HCT116 (cell line): ENCODE measurements around the gene PDE4D. TPM values are rescaled to one million over a fixed set of nuclear protein-coding genes. Genes with fewer than 3 reads are reported as not detected.

Experiments used
- ATAC-seq: fragments of 200-7000 bp; cut with Tn5 transposase; 2 replicates; pipeline ENCODE4 v1.9.1; 2020; ENCODE audit warnings: mild to moderate bottlenecking, moderate library complexity
- BruUV-seq: library from RNA; stranded (reverse); fragments of 400-500 nt; replicated peaks from 2 replicates; lab custom pipeline; 2021; lab: Mats Ljungman, UMichigan
- CTCF ChIA-PET: fragments of 300-600 bp; sonication (Branson Sonifier 250); formaldehyde crosslinking; loops from one replicate; lab custom pipeline; 2021; ENCODE audit warnings: antibody characterized with exemption; lab: Charles Lee
- POLR2A ChIA-PET: fragments of 300-600, 350-600 bp; sonication (Branson Sonifier 250); formaldehyde crosslinking; loops from one replicate; lab custom pipeline; 2021; ENCODE audit warnings: antibody characterized with exemption; lab: Charles Lee
- RAD21 ChIA-PET, 2 experiments: fragments of 300-600 bp; sonication (Branson Sonifier 250); formaldehyde crosslinking; loops; one replicate each; lab custom pipeline; 2023; ENCODE audit warnings: low total read pairs in 2 of 2; ENCODE audit not compliant: uncharacterized antibody in 2 of 2, unreplicated experiment in 2 of 2, low non-redundant PET in 1 of 2; lab: Charles Lee
- DNase-seq: peaks from one replicate; pipeline ENCODE4 v3.0.0-alpha.2; 2010; ENCODE audit warnings: low read depth, low spot score
- H2AFZ ChIP-seq: fragments of 200-600 bp; shearing (Covaris generic), sonication (generic); 2 replicates; pipeline ENCODE4 v1.6.1; 2017; ENCODE audit warnings: low read depth, mixed run types, mixed read lengths, antibody characterized with exemption, low read length; ENCODE audit not compliant: poor library complexity, severe bottlenecking
- H3K27ac ChIP-seq: 2 replicates; pipeline ENCODE4 v1.5.1; 2012; ENCODE audit warnings: low read depth, low read length
- H3K27me3 ChIP-seq: fragments of 200-600 bp; sonication (generic); 2 replicates; pipeline ENCODE4 v1.6.1; 2016; ENCODE audit warnings: mixed run types, low read length, mixed read lengths; ENCODE audit not compliant: insufficient read depth
- H3K36me3 ChIP-seq, 2 experiments: fragments of 200-500 bp in 1 of 2; fragments of 200-600 bp in 1 of 2; sonication (Bioruptor generic) in 1 of 2; sonication (generic) in 1 of 2; 2 replicates each; pipeline versions ENCODE4 v1.5.1 to v1.6.1; 2014 to 2016; ENCODE audit warnings: low read length in 2 of 2, inconsistent platforms in 1 of 2, mixed read lengths in 1 of 2, mixed run types in 1 of 2; ENCODE audit not compliant: insufficient read depth in 2 of 2, control insufficient read depth in 1 of 2
- H3K4me1 ChIP-seq, 2 experiments: fragments of 200-600 bp in 1 of 2; sonication (generic) in 1 of 2; 2 replicates each; pipeline versions ENCODE4 v1.5.1 to v1.6.1; 2012 to 2017; ENCODE audit warnings: low read length in 2 of 2, inconsistent platforms in 1 of 2, mild to moderate bottlenecking in 1 of 2, mixed read lengths in 1 of 2, mixed run types in 1 of 2, moderate library complexity in 1 of 2; ENCODE audit not compliant: insufficient read depth in 2 of 2, control insufficient read depth in 1 of 2
- H3K4me2 ChIP-seq: fragments of 200-600 bp; sonication (generic); 2 replicates; pipeline ENCODE4 v1.6.1; 2017; ENCODE audit warnings: mixed run types, low read length, mixed read lengths
- H3K4me3 ChIP-seq, 2 experiments: fragments of 200-600 bp in 1 of 2; sonication (generic) in 1 of 2; replicated peaks in 1 of 2; 2 replicates each; pipeline ENCODE4 v1.5.1; 2011 to 2016; ENCODE audit warnings: low read length in 2 of 2, control low read depth in 1 of 2, low read depth in 1 of 2, mild to moderate bottlenecking in 1 of 2, mixed read lengths in 1 of 2, mixed run types in 1 of 2
- H3K79me2 ChIP-seq: fragments of 200-600 bp; sonication (generic); 2 replicates; pipeline ENCODE4 v1.6.1; 2017; ENCODE audit warnings: mild to moderate bottlenecking, mixed run types, low read length, moderate library complexity, mixed read lengths; ENCODE audit not compliant: insufficient read depth
- H3K9ac ChIP-seq: fragments of 200-600 bp; sonication (generic); 2 replicates; pipeline ENCODE4 v1.6.1; 2016; ENCODE audit warnings: low read length, mixed read lengths
- H3K9me2 ChIP-seq: fragments of 200-600 bp; sonication (generic), shearing (Covaris generic); 2 replicates; pipeline ENCODE4 v1.6.1; 2017; ENCODE audit warnings: mixed run types, mild to moderate bottlenecking, moderate library complexity; ENCODE audit not compliant: insufficient read depth
- H3K9me3 ChIP-seq, 2 experiments: fragments of 200-500 bp in 1 of 2; fragments of 200-600 bp in 1 of 2; sonication (Bioruptor generic) in 1 of 2; sonication (generic) in 1 of 2; 2 replicates each; pipeline ENCODE4 v1.6.1; 2014 to 2017; ENCODE audit warnings: low read length in 2 of 2, mixed read lengths in 2 of 2, inconsistent platforms in 1 of 2, low read depth in 1 of 2, mild to moderate bottlenecking in 1 of 2, mixed run types in 1 of 2, moderate library complexity in 1 of 2; ENCODE audit not compliant: control insufficient read depth in 1 of 2, insufficient read depth in 1 of 2
- H4K20me1 ChIP-seq: fragments of 200-600 bp; sonication (generic), shearing (Covaris generic); 2 replicates; pipeline ENCODE4 v1.6.1; 2017; ENCODE audit warnings: mixed run types, mild to moderate bottlenecking, moderate library complexity; ENCODE audit not compliant: insufficient read depth
- CEBPB ChIP-seq: IDR thresholded peaks from 2 replicates; pipeline ENCODE4 v1.6.1; 2012; ENCODE audit warnings: low read depth
- EGR1 ChIP-seq: IDR thresholded peaks from 2 replicates; pipeline ENCODE4 v1.6.1; 2012; ENCODE audit warnings: low read depth
- EZH2phosphoT487 ChIP-seq: fragments of 200-600 bp; IDR thresholded peaks from 2 replicates; pipeline ENCODE4 v1.6.1; 2018; ENCODE audit warnings: antibody characterized with exemption, borderline replicate concordance
- JUND ChIP-seq: IDR thresholded peaks from 2 replicates; pipeline ENCODE4 v1.6.1; 2012
- RAD21 ChIP-seq: IDR thresholded peaks from 2 replicates; pipeline ENCODE4 v1.6.1; 2012; ENCODE audit warnings: low read depth, mild to moderate bottlenecking
- SIN3A ChIP-seq: IDR thresholded peaks from 2 replicates; pipeline ENCODE4 v1.6.1; 2012; ENCODE audit warnings: low read depth
- TCF7L2 ChIP-seq: IDR thresholded peaks from 2 replicates; pipeline ENCODE4 v1.7.0; 2011; ENCODE audit warnings: borderline replicate concordance, inconsistent platforms; ENCODE audit not compliant: insufficient read depth, insufficient read length; ENCODE audit errors: extremely low read depth
- YY1 ChIP-seq: IDR thresholded peaks from 2 replicates; pipeline ENCODE4 v1.6.1; 2011; ENCODE audit warnings: low read length, low read depth, moderate library complexity, mild to moderate bottlenecking; ENCODE audit not compliant: insufficient replicate concordance; ENCODE audit errors: extremely low read depth
- ZNF274 ChIP-seq: fragments of 200-500 bp; sonication (Bioruptor generic); IDR thresholded peaks from 2 replicates; pipeline ENCODE4 v1.6.1; 2014; ENCODE audit warnings: mild to moderate bottlenecking, low read depth, low read length, inconsistent platforms
- intact Hi-C: fragments of 100-400 bp; cut with micrococcal nuclease; formaldehyde crosslinking; loops from 2 replicates; pipeline ENCODE4 v1.10.0; 2022
- total RNA-seq: library from RNA; stranded (reverse); gene quantifications from one replicate; pipeline ENCODE4 v1.2.1, GENCODE V29; 2021; ENCODE audit not compliant: unreplicated experiment
- TF ChIP-seq, protein P1 (sequence below), 3 experiments: fragments of 200-600 bp in 1 of 3; sonication (generic) in 1 of 3; IDR thresholded peaks in 2 of 3; conservative IDR thresholded peaks in 1 of 3; 2 replicates each; pipeline ENCODE4 v1.5.1; 2012 to 2017; ENCODE audit warnings: low read depth in 2 of 3, low read length in 2 of 3, antibody characterized with exemption in 1 of 3, borderline replicate concordance in 1 of 3, control low read depth in 1 of 3, mild to moderate bottlenecking in 1 of 3, mixed read lengths in 1 of 3, mixed run types in 1 of 3, moderate library complexity in 1 of 3; ENCODE audit not compliant: insufficient read depth in 1 of 3
- TF ChIP-seq, protein P2 (sequence below): IDR thresholded peaks from 2 replicates; pipeline ENCODE4 v1.6.1; 2012
- TF ChIP-seq, protein P3 (sequence below): IDR thresholded peaks from 2 replicates; pipeline ENCODE4 v1.6.1; 2011; ENCODE audit warnings: mild to moderate bottlenecking, low read length, moderate library complexity; ENCODE audit not compliant: insufficient replicate concordance; ENCODE audit errors: extremely low read depth
- TF ChIP-seq, protein P4 (sequence below): IDR thresholded peaks from 2 replicates; pipeline ENCODE4 v1.6.1; 2012
- TF ChIP-seq, protein P5 (sequence below): IDR thresholded peaks from 2 replicates; pipeline ENCODE4 v1.6.1; 2012; ENCODE audit warnings: low read depth

The PDE4D gene
- total RNA-seq, 1 experiment from 2014 or later: 1.1 TPM

DNA sequence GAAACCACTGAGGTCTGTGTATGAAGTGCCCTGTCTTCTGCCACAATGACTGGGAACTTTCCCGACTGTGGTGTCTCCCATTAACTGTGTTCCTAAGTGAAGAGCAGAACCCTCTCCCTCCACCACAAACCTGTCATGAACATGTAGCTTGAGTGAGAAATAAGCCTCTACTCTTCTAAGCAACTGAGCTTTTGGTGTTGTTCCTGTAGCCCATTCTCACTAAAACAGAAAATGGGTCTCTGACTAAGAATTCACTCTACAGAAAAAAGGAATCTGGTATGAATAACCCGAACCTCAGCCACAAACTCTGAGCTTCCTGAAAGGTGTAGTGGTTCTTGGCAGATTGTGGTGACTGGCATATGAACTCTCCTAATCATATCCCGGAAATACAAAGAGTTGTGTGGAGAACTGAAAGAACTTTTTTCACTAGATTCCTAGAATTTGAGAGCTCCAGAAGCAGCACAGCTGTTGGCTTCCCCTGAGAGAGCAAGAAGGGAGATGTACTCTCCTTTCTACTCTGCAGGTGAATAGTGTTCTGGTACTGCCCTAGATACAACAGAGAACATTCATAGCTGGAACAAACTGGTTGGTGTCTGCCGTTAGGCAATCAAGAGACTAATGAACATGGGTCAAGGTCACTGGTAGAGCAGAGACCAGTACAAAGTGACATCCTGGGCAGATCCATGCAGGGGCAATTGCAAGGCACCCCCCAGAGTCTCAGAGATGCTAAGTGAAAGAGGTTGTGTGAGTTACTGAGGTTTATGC lies 283.8 kb downstream of the PDE4D start:
- Histone ChIP-seq H3K9me2 (no peaks in the 10 kb centered on the region), H2AFZ (no peak overlapping the region), H3K36me3 (no peaks in the 10 kb centered on the region), H3K79me2 (no peaks in the 10 kb centered on the region), H3K4me2 (no peak overlapping the region), H3K4me1 (no peaks in the 10 kb centered on the region), H4K20me1 (no peaks in the 10 kb centered on the region), H3K9me3 (no peaks in the 10 kb centered on the region), H3K9ac (no peak overlapping the region), H3K27me3 (peaks cover 1% of the 10 kb centered on the region; the same call in 1 of the 2 replicates), H3K27ac (no peak overlapping the region), H3K4me3 (no peak overlapping the region)
- ATAC-seq (no peak), DNase-seq (no peak)
- POLR2A ChIA-PET: no interaction called here
- TF ChIP-seq, protein P1, sequence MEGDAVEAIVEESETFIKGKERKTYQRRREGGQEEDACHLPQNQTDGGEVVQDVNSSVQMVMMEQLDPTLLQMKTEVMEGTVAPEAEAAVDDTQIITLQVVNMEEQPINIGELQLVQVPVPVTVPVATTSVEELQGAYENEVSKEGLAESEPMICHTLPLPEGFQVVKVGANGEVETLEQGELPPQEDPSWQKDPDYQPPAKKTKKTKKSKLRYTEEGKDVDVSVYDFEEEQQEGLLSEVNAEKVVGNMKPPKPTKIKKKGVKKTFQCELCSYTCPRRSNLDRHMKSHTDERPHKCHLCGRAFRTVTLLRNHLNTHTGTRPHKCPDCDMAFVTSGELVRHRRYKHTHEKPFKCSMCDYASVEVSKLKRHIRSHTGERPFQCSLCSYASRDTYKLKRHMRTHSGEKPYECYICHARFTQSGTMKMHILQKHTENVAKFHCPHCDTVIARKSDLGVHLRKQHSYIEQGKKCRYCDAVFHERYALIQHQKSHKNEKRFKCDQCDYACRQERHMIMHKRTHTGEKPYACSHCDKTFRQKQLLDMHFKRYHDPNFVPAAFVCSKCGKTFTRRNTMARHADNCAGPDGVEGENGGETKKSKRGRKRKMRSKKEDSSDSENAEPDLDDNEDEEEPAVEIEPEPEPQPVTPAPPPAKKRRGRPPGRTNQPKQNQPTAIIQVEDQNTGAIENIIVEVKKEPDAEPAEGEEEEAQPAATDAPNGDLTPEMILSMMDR (IDR thresholded peaks at IDR 0.05 in 2 of 3, conservative IDR thresholded peaks at IDR 0.05 in 1 of 3; ENCODE audit: borderline replicate concordance in 1 of 3, insufficient read depth in 1 of 3, low read depth in 2 of 3, low read length in 2 of 3): no peak
- TF ChIP-seq, protein P2, sequence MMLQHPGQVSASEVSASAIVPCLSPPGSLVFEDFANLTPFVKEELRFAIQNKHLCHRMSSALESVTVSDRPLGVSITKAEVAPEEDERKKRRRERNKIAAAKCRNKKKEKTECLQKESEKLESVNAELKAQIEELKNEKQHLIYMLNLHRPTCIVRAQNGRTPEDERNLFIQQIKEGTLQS: no peak
- TF ChIP-seq YY1 (no peak), JUND (no peak), CEBPB (no peak), EGR1 (no peak), RAD21 (no peak), TCF7L2 (no peak), ZNF274 (no peak), EZH2phosphoT487 (no peak), SIN3A (no peak)
- TF ChIP-seq, protein P3, sequence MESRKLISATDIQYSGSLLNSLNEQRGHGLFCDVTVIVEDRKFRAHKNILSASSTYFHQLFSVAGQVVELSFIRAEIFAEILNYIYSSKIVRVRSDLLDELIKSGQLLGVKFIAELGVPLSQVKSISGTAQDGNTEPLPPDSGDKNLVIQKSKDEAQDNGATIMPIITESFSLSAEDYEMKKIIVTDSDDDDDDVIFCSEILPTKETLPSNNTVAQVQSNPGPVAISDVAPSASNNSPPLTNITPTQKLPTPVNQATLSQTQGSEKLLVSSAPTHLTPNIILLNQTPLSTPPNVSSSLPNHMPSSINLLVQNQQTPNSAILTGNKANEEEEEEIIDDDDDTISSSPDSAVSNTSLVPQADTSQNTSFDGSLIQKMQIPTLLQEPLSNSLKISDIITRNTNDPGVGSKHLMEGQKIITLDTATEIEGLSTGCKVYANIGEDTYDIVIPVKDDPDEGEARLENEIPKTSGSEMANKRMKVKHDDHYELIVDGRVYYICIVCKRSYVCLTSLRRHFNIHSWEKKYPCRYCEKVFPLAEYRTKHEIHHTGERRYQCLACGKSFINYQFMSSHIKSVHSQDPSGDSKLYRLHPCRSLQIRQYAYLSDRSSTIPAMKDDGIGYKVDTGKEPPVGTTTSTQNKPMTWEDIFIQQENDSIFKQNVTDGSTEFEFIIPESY: no peak
- TF ChIP-seq, protein P4, sequence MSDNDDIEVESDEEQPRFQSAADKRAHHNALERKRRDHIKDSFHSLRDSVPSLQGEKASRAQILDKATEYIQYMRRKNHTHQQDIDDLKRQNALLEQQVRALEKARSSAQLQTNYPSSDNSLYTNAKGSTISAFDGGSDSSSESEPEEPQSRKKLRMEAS: no peak
- TF ChIP-seq, protein P5, sequence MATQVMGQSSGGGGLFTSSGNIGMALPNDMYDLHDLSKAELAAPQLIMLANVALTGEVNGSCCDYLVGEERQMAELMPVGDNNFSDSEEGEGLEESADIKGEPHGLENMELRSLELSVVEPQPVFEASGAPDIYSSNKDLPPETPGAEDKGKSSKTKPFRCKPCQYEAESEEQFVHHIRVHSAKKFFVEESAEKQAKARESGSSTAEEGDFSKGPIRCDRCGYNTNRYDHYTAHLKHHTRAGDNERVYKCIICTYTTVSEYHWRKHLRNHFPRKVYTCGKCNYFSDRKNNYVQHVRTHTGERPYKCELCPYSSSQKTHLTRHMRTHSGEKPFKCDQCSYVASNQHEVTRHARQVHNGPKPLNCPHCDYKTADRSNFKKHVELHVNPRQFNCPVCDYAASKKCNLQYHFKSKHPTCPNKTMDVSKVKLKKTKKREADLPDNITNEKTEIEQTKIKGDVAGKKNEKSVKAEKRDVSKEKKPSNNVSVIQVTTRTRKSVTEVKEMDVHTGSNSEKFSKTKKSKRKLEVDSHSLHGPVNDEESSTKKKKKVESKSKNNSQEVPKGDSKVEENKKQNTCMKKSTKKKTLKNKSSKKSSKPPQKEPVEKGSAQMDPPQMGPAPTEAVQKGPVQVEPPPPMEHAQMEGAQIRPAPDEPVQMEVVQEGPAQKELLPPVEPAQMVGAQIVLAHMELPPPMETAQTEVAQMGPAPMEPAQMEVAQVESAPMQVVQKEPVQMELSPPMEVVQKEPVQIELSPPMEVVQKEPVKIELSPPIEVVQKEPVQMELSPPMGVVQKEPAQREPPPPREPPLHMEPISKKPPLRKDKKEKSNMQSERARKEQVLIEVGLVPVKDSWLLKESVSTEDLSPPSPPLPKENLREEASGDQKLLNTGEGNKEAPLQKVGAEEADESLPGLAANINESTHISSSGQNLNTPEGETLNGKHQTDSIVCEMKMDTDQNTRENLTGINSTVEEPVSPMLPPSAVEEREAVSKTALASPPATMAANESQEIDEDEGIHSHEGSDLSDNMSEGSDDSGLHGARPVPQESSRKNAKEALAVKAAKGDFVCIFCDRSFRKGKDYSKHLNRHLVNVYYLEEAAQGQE: no peak
- CTCF ChIA-PET: no interaction called here
- RAD21 ChIA-PET: no interaction called here
- intact Hi-C loops: no loop called here
- BruUV-seq: no TSS peak
